Hepatocyte (in vitro differentiated cells): ENCODE results near the gene ECD. TPM values are rescaled to one million over a fixed set of nuclear protein-coding genes. Genes with fewer than 3 reads are reported as not detected.
A peak's percentile ranks its signal among the peaks of the same experiment; 100 is the strongest.

ENCODE experiments used
- DNase-seq: peaks from one replicate; pipeline ENCODE4 v3.0.0-alpha.2; 2016; ENCODE audit warnings: low spot score
- H2AFZ ChIP-seq: fragments of 200-600 bp; sonication (generic); 2 replicates; pipeline ENCODE4 v1.6.0; 2016; ENCODE audit warnings: antibody characterized with exemption, mild to moderate bottlenecking
- H3K27ac ChIP-seq: fragments of 200-600 bp; sonication (generic); 2 replicates; pipeline ENCODE4 v1.5.1; 2016; ENCODE audit warnings: mild to moderate bottlenecking
- H3K27me3 ChIP-seq: fragments of 200-600 bp; sonication (generic); 2 replicates; pipeline ENCODE4 v1.6.1; 2016
- H3K36me3 ChIP-seq: fragments of 200-600 bp; sonication (generic); replicated peaks from 2 replicates; pipeline ENCODE4 v1.5.1; 2016; ENCODE audit warnings: low read depth; ENCODE audit not compliant: insufficient read depth
- H3K4me1 ChIP-seq: fragments of 200-600 bp; sonication (generic); 2 replicates; pipeline ENCODE4 v1.5.1; 2016; ENCODE audit warnings: mild to moderate bottlenecking, moderate library complexity; ENCODE audit not compliant: insufficient read depth
- H3K4me2 ChIP-seq: fragments of 200-600 bp; sonication (generic); 2 replicates; pipeline ENCODE4 v1.6.0; 2016
- H3K4me3 ChIP-seq: fragments of 200-600 bp; sonication (generic); 2 replicates; pipeline ENCODE4 v1.5.1; 2016; ENCODE audit warnings: mild to moderate bottlenecking
- H3K79me2 ChIP-seq: fragments of 200-600 bp; sonication (generic); 2 replicates; pipeline ENCODE4 v1.6.0; 2017; ENCODE audit warnings: mild to moderate bottlenecking
- H3K9me2 ChIP-seq: fragments of 200-600 bp; sonication (generic); replicated peaks from 2 replicates; pipeline ENCODE4 v1.6.0; 2017; ENCODE audit warnings: mild to moderate bottlenecking; ENCODE audit not compliant: insufficient read depth
- H3K9me3 ChIP-seq: fragments of 200-600 bp; sonication (generic); 2 replicates; pipeline ENCODE4 v1.5.1; 2016; ENCODE audit warnings: low read depth, mild to moderate bottlenecking
- H4K20me1 ChIP-seq: fragments of 200-600 bp; sonication (generic); 2 replicates; pipeline ENCODE4 v1.6.0; 2016; ENCODE audit warnings: mild to moderate bottlenecking; ENCODE audit not compliant: insufficient read depth, poor library complexity, severe bottlenecking
- EZH2 ChIP-seq: fragments of 200-600 bp; sonication (generic); IDR thresholded peaks from 2 replicates; pipeline ENCODE4 v1.6.1; 2016; ENCODE audit warnings: antibody characterized with exemption, mild to moderate bottlenecking, borderline replicate concordance
- EZH2phosphoT487 ChIP-seq: fragments of 200-600 bp; sonication (generic); IDR thresholded peaks from one replicate; pipeline ENCODE4 v1.6.1; 2018; ENCODE audit warnings: antibody characterized with exemption, mild to moderate bottlenecking, low read depth, moderate library complexity; ENCODE audit not compliant: unreplicated experiment, severe bottlenecking
- WGBS: methylation state at CpG from one replicate; pipeline ENCODE4 v1.1.6; 2016; ENCODE audit warnings: low lambda C conversion rate; ENCODE audit errors: missing lambda C conversion rate; 5-methylcytosine and 5-hydroxymethylcytosine counted together
- polyA plus RNA-seq: library from polyadenylated mRNA; unstranded; fragments of >200 nt; fragmentation: Nextera tagmentation; extraction: Ambion mirVana; gene quantifications from 2 replicates; pipeline ENCODE4 v1.2.1, GENCODE V29; 2016
- total RNA-seq: library from RNA; depleted of rRNA; stranded (reverse); fragments of >200 nt; gene quantifications from 2 replicates; pipeline ENCODE4 v1.2.3, GENCODE V29; 2014
- TF ChIP-seq, protein P1 (sequence below): fragments of 200-600 bp; sonication (generic); IDR thresholded peaks from 2 replicates; pipeline ENCODE4 v1.5.1; 2016; ENCODE audit warnings: antibody characterized with exemption, mild to moderate bottlenecking; ENCODE audit not compliant: poor library complexity

ECD gene
- total and polyA plus RNA-seq, 2 experiments from 2014 or later = 26.9 to 30.1 TPM

DNA sequence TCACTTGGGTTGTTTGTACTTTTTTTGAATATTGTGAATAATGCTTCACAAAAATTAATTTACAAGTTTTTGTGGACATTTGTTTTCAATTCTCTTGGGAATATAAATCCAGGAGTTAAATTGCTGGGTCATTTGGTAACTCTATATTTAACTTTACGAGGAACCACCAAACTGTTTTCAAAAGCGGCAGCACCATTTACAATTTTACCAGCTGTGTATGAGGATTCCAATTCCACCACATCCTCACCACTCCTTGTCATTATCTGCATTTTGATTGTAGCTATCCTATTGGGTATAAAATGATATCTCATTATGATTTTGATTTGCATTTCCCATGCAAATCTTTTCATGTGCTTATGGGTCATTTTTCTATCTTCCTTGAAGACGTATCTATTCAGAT lies 61.5 kb downstream of the ECD start:
- no peaks in the 10 kb centered on the region for H3K27me3 ChIP-seq
- no peaks in the 10 kb centered on the region for H3K36me3 ChIP-seq
- H3K27ac ChIP-seq = no peak overlapping the region
- H4K20me1 ChIP-seq = no peaks in the 10 kb centered on the region
- TF ChIP-seq EZH2 = no peak
- TF ChIP-seq, protein P1, sequence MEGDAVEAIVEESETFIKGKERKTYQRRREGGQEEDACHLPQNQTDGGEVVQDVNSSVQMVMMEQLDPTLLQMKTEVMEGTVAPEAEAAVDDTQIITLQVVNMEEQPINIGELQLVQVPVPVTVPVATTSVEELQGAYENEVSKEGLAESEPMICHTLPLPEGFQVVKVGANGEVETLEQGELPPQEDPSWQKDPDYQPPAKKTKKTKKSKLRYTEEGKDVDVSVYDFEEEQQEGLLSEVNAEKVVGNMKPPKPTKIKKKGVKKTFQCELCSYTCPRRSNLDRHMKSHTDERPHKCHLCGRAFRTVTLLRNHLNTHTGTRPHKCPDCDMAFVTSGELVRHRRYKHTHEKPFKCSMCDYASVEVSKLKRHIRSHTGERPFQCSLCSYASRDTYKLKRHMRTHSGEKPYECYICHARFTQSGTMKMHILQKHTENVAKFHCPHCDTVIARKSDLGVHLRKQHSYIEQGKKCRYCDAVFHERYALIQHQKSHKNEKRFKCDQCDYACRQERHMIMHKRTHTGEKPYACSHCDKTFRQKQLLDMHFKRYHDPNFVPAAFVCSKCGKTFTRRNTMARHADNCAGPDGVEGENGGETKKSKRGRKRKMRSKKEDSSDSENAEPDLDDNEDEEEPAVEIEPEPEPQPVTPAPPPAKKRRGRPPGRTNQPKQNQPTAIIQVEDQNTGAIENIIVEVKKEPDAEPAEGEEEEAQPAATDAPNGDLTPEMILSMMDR = no peak
- no peak for TF ChIP-seq EZH2phosphoT487
- 76% methylated on average over 3 of the region's 3 CpGs for WGBS
- H2AFZ ChIP-seq = no peak overlapping the region
- no peaks in the 10 kb centered on the region for H3K9me3 ChIP-seq
- H3K9me2 ChIP-seq = no peaks in the 10 kb centered on the region
- no peak overlapping the region for H3K4me2 ChIP-seq
- no peaks in the 10 kb centered on the region for H3K4me1 ChIP-seq
- no peak for DNase-seq
- H3K79me2 ChIP-seq = no peaks in the 10 kb centered on the region
- H3K4me3 ChIP-seq = no peak overlapping the region

DNA sequence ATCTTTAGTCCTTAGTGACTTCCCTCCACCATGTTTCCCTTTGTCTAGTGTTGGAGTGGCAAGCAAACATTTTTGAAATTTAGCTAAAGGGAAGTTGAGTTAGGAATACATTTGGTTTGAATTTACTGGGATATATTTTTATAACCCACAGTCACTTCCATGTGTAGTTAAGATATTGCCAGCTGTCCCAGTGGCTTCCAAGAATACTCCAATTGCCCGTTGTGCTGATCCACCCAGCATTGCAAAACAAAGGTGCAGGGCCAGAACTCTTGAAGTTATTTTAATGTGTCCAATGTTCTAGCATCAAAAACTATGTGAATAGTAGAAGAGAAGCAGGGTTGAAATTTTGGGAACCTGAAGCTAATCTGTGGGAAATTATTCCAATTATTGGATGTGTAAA lies 68.7 kb downstream of the ECD start:
- H2AFZ ChIP-seq = no peak overlapping the region
- no peaks in the 10 kb centered on the region for H3K27me3 ChIP-seq
- H3K27ac ChIP-seq = no peak overlapping the region
- TF ChIP-seq, protein P1 = no peak
- TF ChIP-seq EZH2 (no peak), EZH2phosphoT487 (no peak)
- no peaks in the 10 kb centered on the region for H3K36me3 ChIP-seq
- WGBS = 77% methylated on average over 1 of the region's 1 CpG
- H4K20me1 ChIP-seq = no peaks in the 10 kb centered on the region
- peaks cover 8% of the 10 kb centered on the region for H3K79me2 ChIP-seq
- peaks cover 13% of the 10 kb centered on the region for H3K4me1 ChIP-seq
- DNase-seq = no peak
- no peak overlapping the region for H3K4me3 ChIP-seq
- no peaks in the 10 kb centered on the region for H3K9me3 ChIP-seq
- no peak overlapping the region for H3K4me2 ChIP-seq
- H3K9me2 ChIP-seq = no peaks in the 10 kb centered on the region

DNA sequence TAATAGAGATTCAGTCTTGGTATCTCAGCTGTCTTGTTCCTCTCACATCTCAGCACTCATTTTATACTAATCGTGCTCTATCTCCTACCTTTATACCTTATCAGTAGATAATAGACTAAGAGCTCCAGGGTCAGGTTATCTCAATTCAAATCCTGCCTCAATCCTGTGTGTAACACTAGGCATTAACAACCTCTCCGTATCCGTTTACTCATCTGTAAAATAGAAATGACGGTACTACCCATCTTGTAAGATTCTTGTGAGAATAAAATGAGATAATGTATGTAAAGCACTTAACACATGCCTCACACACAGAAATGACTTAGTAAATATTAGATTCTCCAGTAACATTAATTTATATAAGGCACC lies 70.5 kb downstream of the ECD start:
- Histone ChIP-seq H3K79me2 (peaks cover 25% of the 10 kb centered on the region), H3K27ac (peak overlapping the region; percentile 94), H4K20me1 (no peaks in the 10 kb centered on the region), H2AFZ (peak overlapping the region; percentile 65), H3K27me3 (no peaks in the 10 kb centered on the region), H3K4me2 (peak overlapping the region; percentile 68), H3K9me2 (no peaks in the 10 kb centered on the region), H3K4me3 (no peak overlapping the region), H3K36me3 (no peaks in the 10 kb centered on the region), H3K9me3 (no peaks in the 10 kb centered on the region), H3K4me1 (peaks cover 15% of the 10 kb centered on the region)
- 10% methylated on average over 4 of the region's 4 CpGs for WGBS
- TF ChIP-seq EZH2phosphoT487 = no peak
- DNase-seq = peak; percentile 19

DNA sequence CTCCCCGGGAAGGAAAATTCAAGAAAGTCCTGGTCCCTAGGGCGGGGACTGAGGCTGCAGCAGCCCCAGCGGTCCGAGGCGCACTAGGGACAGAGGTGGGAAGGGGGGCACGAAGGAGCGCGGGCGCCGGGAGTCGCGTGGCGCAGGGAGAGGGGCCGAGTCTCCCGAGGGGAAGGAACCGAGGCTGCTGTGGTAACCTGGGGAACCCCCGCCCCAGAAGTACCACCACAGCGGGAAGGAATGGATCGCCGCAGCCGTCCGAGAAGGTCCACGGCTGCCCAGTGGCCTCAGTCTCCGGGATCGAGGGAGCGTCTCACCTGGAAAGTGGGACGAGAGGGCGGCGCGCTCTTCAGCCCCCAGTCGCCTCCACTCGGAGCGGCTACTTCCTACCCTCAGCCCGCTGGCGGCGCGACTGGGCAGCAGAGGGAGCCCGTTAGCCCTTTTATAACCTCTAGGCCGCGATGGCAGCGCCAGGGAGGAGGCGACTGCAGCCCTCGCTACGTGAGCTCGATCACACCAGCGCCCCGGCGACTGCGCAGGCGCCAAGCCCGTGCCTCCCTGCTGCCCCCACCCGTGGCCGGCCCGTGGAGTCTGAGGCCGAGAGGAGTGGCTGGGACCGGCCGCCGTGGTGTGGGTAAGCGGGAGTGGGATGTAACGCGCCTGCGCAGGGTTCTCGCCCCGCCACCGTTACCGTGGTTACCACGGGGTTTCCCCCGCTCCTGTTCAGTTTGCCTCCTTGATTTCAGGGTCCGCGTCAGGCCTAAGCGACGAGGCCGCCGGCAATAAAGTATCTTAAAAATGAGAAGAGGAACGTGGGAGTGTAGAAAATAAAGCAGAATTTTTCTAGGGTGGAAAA lies 71.1 kb downstream of the ECD start, which contains the start of gene P4HA1:
Gene P4HA1 (minus strand): TSS at position 418 of the 856 bp plus-strand sequence. CDS start 21,983 bp downstream, outside the sequence.
- Histone ChIP-seq H3K9me3 (no peaks in the 10 kb centered on the region), H4K20me1 (no peaks in the 10 kb centered on the region), H3K27ac (peak within 1 kb of the TSS; percentile 94), H3K79me2 (peaks cover 31% of the 10 kb centered on the region), H3K4me2 (peak within 1 kb of the TSS; percentile 77), H2AFZ (peak within 1 kb of the TSS; percentile 65), H3K4me3 (peak within 1 kb of the TSS; percentile 60), H3K36me3 (no peaks in the 10 kb centered on the region), H3K27me3 (no peaks in the 10 kb centered on the region), H3K9me2 (no peaks in the 10 kb centered on the region), H3K4me1 (peaks cover 15% of the 10 kb centered on the region)
- DNase-seq = peak; percentile 99
- TF ChIP-seq EZH2 = no peak
- TF ChIP-seq, protein P1 = peak; percentile 74
- WGBS = under 1% methylated on average over 73 of the region's 75 CpGs
